RWPE1 (cell line): Measurements from ENCODE around the gene WHRN.
A peak's percentile ranks its signal among the peaks of the same experiment; 100 is the strongest.

Experiments used
- CTCF ChIA-PET: fragments of 350-600 bp; sonication (Branson Sonifier 250); formaldehyde crosslinking; extraction: SDS; loops from one replicate; lab custom pipeline; 2021; lab: Yijun Ruan, JAX
- POLR2A ChIA-PET: fragments of 400-600 bp; formaldehyde crosslinking; extraction: SDS; loops from one replicate; lab custom pipeline; 2020; ENCODE audit warnings: antibody characterized with exemption; ENCODE audit not compliant: low non-redundant PET; lab: Yijun Ruan, JAX
- DNase-seq: peaks from one replicate; pipeline ENCODE4 v3.0.0; 2012; ENCODE audit warnings: low spot score
- H3K27ac ChIP-seq: fragments of 450-650 bp; 2 replicates; pipeline ENCODE4 v1.5.1; 2017
- CTCF ChIP-seq: fragments of 450-650 bp; conservative IDR thresholded peaks from 2 replicates; pipeline ENCODE4 v1.5.1; 2017; ENCODE audit warnings: low read depth, mild to moderate bottlenecking

The WHRN gene

GRCh38 chr9:114511978-114512874 is 7.0 kb upstream of the WHRN start:
- no peak for DNase-seq
- TF ChIP-seq CTCF, result no peak
- ChIA-PET CTCF (interaction anchor here (0.5 to 0.7 kb wide), 2 partner anchors 13 to 106 kb away, joined by 3 to 4 read pairs; no protein-coding TSS in a partner anchor), POLR2A (no interaction called here)
- no peak overlapping the region for H3K27ac ChIP-seq

- CTCF ChIA-PET, result interaction anchor here (0.6 to 8.0 kb wide), 20 partner anchors 11 to 312 kb away, joined by 3 to 74 read pairs (median 3); partner anchors contain the start of gene ATP6V1G1
- TF ChIP-seq CTCF, result no peak; the same call in 1 of the 2 replicates
- DNase-seq, result peak; percentile 46
- no peak overlapping the region for H3K27ac ChIP-seq
- POLR2A ChIA-PET, result no interaction called here
These were observed 2.5 kb upstream of the WHRN start for GRCh38 chr9:114507726-114508125.

- POLR2A ChIA-PET, result no interaction called here
- H3K27ac ChIP-seq, result peak overlapping the region; percentile 72
- no peak for TF ChIP-seq CTCF
These were observed 763 bp upstream of the WHRN start for GRCh38 chr9:114506082-114506390.

GRCh38 chr9:114504341-114505186 is 709 bp downstream of the WHRN start:
- peak overlapping the region; percentile 72 for H3K27ac ChIP-seq
- POLR2A ChIA-PET, result interaction anchor here (0.9 kb wide), 1 partner anchor 112 kb away, joined by 3 read pairs; no protein-coding TSS in a partner anchor
- TF ChIP-seq CTCF, result peak; percentile 96
- CTCF ChIA-PET, result interaction anchor here (0.6 to 8.0 kb wide), 19 partner anchors 9 to 521 kb away, joined by 3 to 74 read pairs (median 3); partner anchors contain the start of gene ATP6V1G1
- DNase-seq, result peak; percentile 72

More at GRCh38 chr9:114506082-114506390, 763 bp upstream of the WHRN start:
- CTCF ChIA-PET, result interaction anchor here (0.6 to 8.0 kb wide), 3 partner anchors 82 to 106 kb away, joined by 3 to 74 read pairs (median 16); partner anchors contain the start of gene ATP6V1G1
- no peak for DNase-seq

- no peak for DNase-seq
- TF ChIP-seq CTCF, result no peak
- ChIA-PET CTCF (interaction anchor here (0.6 to 8.0 kb wide), 14 partner anchors 8 to 696 kb away, joined by 3 to 74 read pairs (median 4); partner anchors contain the start of gene ATP6V1G1), POLR2A (no interaction called here)
- peak overlapping the region; percentile 74 for H3K27ac ChIP-seq
These were observed 1.5 kb downstream of the WHRN start for GRCh38 chr9:114503522-114504340.
